Smooth muscle cell of the pulmonary artery (primary cell): Measurements from ENCODE around the gene TRO. TPM values are rescaled to one million over a fixed set of nuclear protein-coding genes. Genes with fewer than 3 reads are reported as not detected.

Source experiments
- total RNA-seq: library from RNA; depleted of rRNA; stranded (reverse); fragments of >200 nt; gene quantifications from 2 replicates; pipeline ENCODE4 v1.2.3, GENCODE V29; 2014

TRO gene, protein sequence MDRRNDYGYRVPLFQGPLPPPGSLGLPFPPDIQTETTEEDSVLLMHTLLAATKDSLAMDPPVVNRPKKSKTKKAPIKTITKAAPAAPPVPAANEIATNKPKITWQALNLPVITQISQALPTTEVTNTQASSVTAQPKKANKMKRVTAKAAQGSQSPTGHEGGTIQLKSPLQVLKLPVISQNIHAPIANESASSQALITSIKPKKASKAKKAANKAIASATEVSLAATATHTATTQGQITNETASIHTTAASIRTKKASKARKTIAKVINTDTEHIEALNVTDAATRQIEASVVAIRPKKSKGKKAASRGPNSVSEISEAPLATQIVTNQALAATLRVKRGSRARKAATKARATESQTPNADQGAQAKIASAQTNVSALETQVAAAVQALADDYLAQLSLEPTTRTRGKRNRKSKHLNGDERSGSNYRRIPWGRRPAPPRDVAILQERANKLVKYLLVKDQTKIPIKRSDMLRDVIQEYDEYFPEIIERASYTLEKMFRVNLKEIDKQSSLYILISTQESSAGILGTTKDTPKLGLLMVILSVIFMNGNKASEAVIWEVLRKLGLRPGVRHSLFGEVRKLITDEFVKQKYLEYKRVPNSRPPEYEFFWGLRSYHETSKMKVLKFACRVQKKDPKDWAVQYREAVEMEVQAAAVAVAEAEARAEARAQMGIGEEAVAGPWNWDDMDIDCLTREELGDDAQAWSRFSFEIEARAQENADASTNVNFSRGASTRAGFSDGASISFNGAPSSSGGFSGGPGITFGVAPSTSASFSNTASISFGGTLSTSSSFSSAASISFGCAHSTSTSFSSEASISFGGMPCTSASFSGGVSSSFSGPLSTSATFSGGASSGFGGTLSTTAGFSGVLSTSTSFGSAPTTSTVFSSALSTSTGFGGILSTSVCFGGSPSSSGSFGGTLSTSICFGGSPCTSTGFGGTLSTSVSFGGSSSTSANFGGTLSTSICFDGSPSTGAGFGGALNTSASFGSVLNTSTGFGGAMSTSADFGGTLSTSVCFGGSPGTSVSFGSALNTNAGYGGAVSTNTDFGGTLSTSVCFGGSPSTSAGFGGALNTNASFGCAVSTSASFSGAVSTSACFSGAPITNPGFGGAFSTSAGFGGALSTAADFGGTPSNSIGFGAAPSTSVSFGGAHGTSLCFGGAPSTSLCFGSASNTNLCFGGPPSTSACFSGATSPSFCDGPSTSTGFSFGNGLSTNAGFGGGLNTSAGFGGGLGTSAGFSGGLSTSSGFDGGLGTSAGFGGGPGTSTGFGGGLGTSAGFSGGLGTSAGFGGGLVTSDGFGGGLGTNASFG (N-terminal part only)
- 16.4 and 23.9 TPM in 2 replicates for total RNA-seq

DNA sequence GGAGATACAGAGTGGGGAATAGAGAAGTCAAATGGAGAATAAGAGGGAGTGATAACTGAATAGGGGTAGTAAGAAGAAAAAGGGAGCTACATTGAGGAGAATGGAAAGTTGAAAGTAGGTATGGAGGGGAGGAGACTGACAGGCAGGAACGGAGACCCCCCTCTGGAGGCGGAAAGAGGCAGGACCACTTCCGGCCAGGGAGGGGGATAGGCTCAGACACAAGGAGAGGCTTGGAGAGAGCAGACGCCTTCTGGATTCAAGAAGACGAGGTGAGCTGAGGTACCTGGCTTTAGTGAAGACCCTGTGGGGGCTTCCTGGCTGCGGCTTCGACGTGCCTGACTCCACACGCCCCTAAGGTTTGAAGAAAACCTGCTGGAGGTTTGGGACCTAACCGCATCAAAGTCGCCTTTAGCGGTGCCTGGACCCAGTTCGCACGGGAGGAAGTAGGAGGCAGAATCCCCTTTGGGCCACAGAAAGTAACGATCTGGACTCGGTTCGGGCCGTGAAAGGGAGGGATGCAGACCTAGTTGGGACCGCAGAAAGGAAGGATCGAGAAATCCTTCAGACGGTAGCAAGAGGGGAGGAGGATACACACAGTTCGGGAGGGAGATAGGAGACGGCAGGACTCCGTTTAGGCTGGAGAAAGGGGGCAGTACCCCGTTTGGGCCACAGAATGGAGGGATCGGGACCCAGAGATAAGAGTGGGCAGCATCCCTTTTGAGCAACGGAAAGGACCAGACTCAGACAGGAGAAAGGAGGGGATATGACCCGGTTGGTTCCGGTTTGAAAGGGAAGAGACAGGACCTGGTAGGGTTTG lies at the start of gene TRO:
Gene TRO, plus strand, starts transcription at position 215 of the 817 bp plus-strand sequence. CDS start 1,423 bp downstream, outside the sequence.

Other genes starting within 250 kb of the TRO start
- gene ITIH6, start 122.6 kb upstream of the TRO start, total RNA-seq = not detected in 2 replicates
- 254 and 324 TPM in 2 replicates for gene MAGED2, start 113.1 kb upstream of the TRO start, total RNA-seq
- gene PFKFB1, start 73.4 kb downstream of the TRO start, total RNA-seq = 0.03 and 0.07 TPM in 2 replicates
- gene APEX2, start 79.5 kb downstream of the TRO start, total RNA-seq = 5.6 and 5.8 TPM in 2 replicates
- not detected in 2 replicates for gene ALAS2, start 110.2 kb downstream of the TRO start, total RNA-seq
- not detected in 2 replicates for gene PAGE2B, start 154.2 kb downstream of the TRO start, total RNA-seq
- not detected in 2 replicates for gene PAGE2, start 168.2 kb downstream of the TRO start, total RNA-seq